Lower lobe of right lung (tissue), 2 donors: ENCODE results near the gene GMEB1. TPM values are rescaled to one million over a fixed set of nuclear protein-coding genes. Genes with fewer than 3 reads are reported as not detected.
A peak's percentile ranks its signal among the peaks of the same experiment; 100 is the strongest.
"Not testable (repeated sequence)": the region's sequence is repeated elsewhere in the genome, so short reads cannot be mapped to it uniquely, and the experiment has no call there.

Source experiments
- ATAC-seq, 2 donors: fragments of 200-7000 bp; cut with Tn5 transposase; one replicate each; pipeline ENCODE4 v1.9.1; 2020 to 2022; ENCODE audit warnings: mild to moderate bottlenecking in 2 of 2, moderate library complexity in 2 of 2
- DNase-seq: peaks from one replicate; pipeline ENCODE4 v3.0.0-alpha.2; 2020
- H3K27ac ChIP-seq: fragments of 200-600 bp; one replicate; pipeline ENCODE4 v1.8.0; 2022
- H3K27me3 ChIP-seq: fragments of 200-600 bp; one replicate; pipeline ENCODE4 v1.8.0; 2022; ENCODE audit warnings: low read depth
- H3K36me3 ChIP-seq: fragments of 200-600 bp; one replicate; pipeline ENCODE4 v1.8.0; 2022; ENCODE audit warnings: mild to moderate bottlenecking
- H3K4me1 ChIP-seq: fragments of 200-600 bp; one replicate; pipeline ENCODE4 v1.8.0; 2022
- H3K4me3 ChIP-seq: fragments of 200-600 bp; one replicate; pipeline ENCODE4 v1.8.0; 2022; ENCODE audit warnings: mild to moderate bottlenecking
- H3K9me3 ChIP-seq: fragments of 200-600 bp; one replicate; pipeline ENCODE4 v1.8.0; 2022
- intact Hi-C: fragments of 100-400 bp; cut with DNase I; formaldehyde crosslinking; loops from one replicate; pipeline ENCODE4 v1.11.0; 2022
- total RNA-seq: library from RNA; stranded (reverse); fragmentation: NEBNext Ultra II Directional; extraction: Animal tissue kit (Norgen Biotek cat#: 25700); gene quantifications from one replicate; pipeline ENCODE4 v1.2.1, GENCODE V29; 2021
- TF ChIP-seq, protein P1 (sequence below): fragments of 200-600 bp; IDR thresholded peaks from one replicate; pipeline ENCODE4 v1.8.0; 2022; ENCODE audit warnings: antibody characterized with exemption, mild to moderate bottlenecking
- donor health status: DM: no; HTN: yes; CAD: no; lungs with severe emphysema.

GMEB1 gene
- total RNA-seq, 1 donor from 2014 or later = 14.2 TPM

DNA sequence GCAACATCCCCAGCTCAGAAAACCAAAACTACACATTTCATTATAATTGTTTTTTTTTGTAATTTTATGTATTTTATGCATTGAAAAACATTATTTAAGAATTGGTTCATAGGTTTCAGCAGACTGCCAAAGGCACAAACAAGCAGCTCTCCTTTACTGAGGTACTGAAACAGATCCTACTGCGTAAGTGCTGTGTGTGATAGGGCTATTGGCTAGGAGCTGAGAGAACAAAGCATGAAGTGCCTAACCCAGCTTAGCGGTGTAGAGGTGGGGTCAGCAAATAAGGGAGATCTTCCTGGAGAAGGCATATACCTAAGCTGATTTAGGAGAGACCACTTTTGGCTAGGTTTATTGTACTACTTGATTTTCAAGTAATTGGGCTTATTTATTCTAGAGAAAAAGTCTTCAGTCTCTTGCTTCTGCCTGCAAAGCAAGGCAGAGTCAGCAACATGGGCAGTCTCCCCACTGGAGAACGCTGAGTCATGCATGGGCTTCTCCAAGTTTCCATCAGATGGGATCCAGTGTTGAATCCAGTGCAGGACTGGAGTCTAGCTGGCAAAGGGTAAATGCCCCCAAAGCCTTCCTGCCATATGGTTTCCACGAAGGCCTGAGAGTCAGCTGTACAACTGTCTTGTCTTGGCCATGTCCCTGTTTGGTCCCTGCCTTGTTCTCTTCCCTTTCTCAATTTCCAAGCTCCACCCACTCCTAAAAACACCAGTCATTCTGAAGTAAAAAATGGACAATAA, 50.2 kb downstream of the GMEB1 start:
- Histone ChIP-seq H3K36me3 (peaks cover 19% of the 10 kb centered on the region), H3K27ac (no peak overlapping the region), H3K27me3 (no peaks in the 10 kb centered on the region), H3K4me3 (no peak overlapping the region), H3K4me1 (no peaks in the 10 kb centered on the region), H3K9me3 (no peaks in the 10 kb centered on the region)
- intact Hi-C loops = no loop called here
- DNase-seq (no peak), ATAC-seq (no peak)
- TF ChIP-seq, protein P1, sequence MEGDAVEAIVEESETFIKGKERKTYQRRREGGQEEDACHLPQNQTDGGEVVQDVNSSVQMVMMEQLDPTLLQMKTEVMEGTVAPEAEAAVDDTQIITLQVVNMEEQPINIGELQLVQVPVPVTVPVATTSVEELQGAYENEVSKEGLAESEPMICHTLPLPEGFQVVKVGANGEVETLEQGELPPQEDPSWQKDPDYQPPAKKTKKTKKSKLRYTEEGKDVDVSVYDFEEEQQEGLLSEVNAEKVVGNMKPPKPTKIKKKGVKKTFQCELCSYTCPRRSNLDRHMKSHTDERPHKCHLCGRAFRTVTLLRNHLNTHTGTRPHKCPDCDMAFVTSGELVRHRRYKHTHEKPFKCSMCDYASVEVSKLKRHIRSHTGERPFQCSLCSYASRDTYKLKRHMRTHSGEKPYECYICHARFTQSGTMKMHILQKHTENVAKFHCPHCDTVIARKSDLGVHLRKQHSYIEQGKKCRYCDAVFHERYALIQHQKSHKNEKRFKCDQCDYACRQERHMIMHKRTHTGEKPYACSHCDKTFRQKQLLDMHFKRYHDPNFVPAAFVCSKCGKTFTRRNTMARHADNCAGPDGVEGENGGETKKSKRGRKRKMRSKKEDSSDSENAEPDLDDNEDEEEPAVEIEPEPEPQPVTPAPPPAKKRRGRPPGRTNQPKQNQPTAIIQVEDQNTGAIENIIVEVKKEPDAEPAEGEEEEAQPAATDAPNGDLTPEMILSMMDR = no peak

DNA sequence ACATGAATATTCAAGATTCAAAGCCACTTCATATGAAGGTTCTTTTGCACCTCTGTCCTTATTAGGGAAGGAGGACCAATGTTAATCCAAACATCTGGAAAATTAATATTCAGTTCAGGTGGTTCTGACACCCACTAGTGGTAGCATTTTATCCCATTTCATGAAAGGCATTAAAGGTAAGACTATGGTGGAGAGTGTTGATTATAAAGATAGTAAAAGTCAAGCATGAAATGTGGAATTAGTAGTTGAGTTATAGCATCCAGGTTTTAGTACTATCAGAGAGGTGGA, 50.7 kb downstream of the GMEB1 start:
- TF ChIP-seq, protein P1 = no peak
- DNase-seq (no peak), ATAC-seq (no peak)
- H3K27me3 ChIP-seq = no peaks in the 10 kb centered on the region
- H3K36me3 ChIP-seq = peaks cover 14% of the 10 kb centered on the region
- no peak overlapping the region for H3K4me3 ChIP-seq
- intact Hi-C loops = no loop called here
- H3K27ac ChIP-seq = no peak overlapping the region
- no peaks in the 10 kb centered on the region for H3K9me3 ChIP-seq
- no peaks in the 10 kb centered on the region for H3K4me1 ChIP-seq

DNA sequence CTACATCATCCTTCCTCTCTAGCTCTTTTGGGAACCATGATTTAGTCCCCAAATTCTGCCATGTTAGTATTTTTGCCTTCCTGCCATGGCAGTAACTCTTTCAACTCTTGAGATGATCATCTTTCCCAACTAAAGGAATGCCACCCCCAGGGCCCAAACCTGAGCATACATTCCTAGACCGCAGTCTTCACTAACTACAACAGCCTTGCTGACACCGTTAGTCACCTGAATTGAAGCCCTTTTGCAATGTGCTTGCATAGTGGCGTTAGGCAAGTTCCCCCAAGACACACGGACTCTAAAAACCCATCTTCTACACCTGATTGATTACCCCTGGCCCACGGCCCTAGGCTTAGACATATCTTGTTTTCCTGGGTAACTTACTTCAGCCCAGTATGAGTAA, 51.8 kb downstream of the GMEB1 start:
- DNase-seq = no peak

DNA sequence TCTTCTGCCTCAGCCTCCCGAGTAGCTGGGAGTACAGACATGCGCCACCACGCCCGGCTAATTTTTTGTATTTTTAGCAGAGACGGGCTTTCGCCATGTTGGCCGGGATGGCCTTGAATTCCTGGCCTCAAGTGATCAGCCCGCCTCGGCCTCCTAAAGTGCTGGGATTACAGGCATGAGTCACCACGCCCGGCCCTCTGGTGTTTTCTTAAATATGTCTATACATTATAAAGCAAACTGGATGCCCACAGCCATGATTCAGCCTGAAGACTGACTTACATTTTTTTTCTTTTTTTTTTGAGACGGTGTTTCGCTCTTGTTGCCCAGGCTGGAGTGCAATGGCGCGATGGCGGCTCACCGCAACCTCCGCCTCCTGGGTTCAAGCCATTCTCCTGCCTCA, 53.3 kb downstream of the GMEB1 start:
- H3K27me3 ChIP-seq, H3K9me3 ChIP-seq, H3K36me3 ChIP-seq, H3K4me3 ChIP-seq, intact Hi-C loops, DNase-seq, H3K27ac ChIP-seq, ATAC-seq, H3K4me1 ChIP-seq: not testable (repeated sequence)

More for the DNA sequence above, 51.8 kb downstream of the GMEB1 start:
- no peak overlapping the region for H3K27ac ChIP-seq
- H3K27me3 ChIP-seq = no peaks in the 10 kb centered on the region
- no peaks in the 10 kb centered on the region for H3K9me3 ChIP-seq
- H3K4me1 ChIP-seq = no peaks in the 10 kb centered on the region
- no peak overlapping the region for H3K4me3 ChIP-seq
- intact Hi-C loops = no loop called here
- ATAC-seq = no peak
- TF ChIP-seq, protein P1 = no peak
- peaks cover 3% of the 10 kb centered on the region for H3K36me3 ChIP-seq

DNA sequence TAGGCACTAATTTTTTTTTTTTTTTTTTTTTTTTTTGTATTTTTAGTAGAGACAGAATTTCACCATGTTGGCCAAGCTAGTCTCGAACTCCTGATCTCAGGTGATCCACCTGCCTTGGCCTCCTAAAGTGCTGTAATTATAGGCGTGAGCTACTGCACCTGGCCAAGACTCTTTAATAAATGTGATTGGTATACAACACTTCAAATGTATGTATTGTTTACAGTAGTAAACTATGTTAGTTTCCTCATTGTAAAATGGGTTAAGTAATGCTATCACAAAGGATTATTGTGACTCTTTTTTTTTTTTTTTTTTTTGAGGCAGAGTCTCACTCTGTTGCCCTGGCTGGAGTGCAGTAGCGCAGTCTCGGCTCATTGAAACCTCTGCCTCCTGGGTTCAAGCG, 56.8 kb downstream of the GMEB1 start:
- intact Hi-C loops, H3K9me3 ChIP-seq, H3K4me1 ChIP-seq, H3K4me3 ChIP-seq, DNase-seq, H3K27ac ChIP-seq, H3K27me3 ChIP-seq, H3K36me3 ChIP-seq, ATAC-seq: not testable (repeated sequence)

DNA sequence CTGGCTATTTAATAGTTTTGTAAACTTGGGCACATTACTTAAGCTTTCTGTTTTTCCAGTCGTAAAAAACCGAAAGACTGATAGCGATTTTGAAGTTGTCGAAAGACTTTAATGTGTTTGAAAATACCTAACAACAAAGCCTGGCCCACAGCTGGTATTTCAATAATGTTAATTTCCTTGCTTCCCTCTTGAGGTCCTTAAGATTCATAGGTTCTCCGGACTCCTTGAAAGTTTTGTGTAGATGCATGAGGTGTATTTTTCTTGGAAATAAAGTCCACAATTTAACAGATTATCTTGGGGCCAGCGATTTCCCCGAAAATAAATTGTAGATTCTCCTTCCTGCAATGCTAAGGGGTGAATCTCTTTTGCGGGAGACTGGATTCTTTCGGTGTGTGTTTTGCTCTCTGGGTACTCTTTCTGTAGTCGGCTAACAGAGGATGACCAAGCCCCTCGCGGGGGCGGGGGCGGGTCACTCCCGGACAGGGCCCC, 67.4 kb downstream of the GMEB1 start:
- Histone ChIP-seq H3K27me3 (no peaks in the 10 kb centered on the region), H3K4me3 (peak overlapping the region; percentile 97), H3K9me3 (no peaks in the 10 kb centered on the region), H3K36me3 (peaks cover 28% of the 10 kb centered on the region), H3K27ac (peak overlapping the region; percentile 98), H3K4me1 (peaks cover 41% of the 10 kb centered on the region)
- ATAC-seq = no peak
- TF ChIP-seq, protein P1 = no peak
- DNase-seq = no peak
- intact Hi-C loops = no loop called here
